ENCODE data around the gene ZNF217. TPM values are rescaled to one million over a fixed set of nuclear protein-coding genes. Genes with fewer than 3 reads are reported as not detected.

Gene ZNF217
- total and polyA plus RNA-seq, 9 of the 15 experiments (the other 6 are each of a cell fraction or from before 2014, with no cell fraction given), result 3.0 to 41.8 (median 16.8) TPM

DNA sequence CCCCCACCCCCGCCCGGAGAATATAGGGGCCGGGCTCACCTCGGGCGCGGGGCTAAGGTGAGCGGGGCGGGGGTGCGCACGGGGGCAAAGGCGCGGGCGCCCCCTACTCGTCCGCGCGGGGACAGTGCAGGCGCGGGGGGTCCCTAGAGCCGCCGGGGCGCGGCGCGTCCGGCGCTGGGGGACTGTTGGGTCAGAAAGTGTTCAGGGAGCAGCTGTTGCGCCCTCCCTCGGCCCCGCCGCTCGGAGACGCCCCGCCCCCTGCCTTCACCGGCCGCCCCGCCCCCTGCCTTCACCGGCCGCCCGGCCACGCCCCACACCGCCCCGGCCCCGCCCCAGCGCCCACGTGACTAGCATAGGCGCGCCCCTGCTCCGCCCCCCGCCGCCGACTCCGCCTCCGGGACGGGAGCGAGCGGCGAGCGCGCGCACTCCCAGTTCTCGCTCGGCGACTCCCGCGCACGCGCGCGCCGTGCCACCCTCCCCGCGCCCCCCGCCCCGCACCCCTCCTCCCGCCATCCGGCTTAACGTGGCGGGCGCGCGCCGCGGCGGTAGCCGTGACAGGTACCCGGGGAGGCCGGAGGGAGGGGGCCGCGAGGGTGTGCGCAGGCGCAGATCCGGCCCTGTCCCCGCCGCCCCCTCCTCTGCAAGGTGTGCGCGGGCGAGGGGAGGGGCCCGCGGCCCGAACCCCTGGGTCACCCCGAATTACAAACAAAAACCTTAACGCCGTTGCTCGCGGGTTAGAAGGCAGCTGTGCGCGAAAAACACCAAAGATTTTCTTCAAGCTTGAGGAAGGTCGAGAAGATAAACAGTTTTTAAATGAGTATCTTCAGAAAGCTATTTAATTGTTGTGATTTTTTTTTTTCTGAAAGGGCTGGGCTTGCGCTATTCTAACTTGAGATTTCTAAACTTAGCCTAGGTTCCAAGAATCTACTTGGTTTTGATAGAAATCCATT is 704 bp upstream of the ZNF217 start (continued):
- TF ChIP-seq CEBPG (CRISPR knock-in tag; IDR thresholded peaks at IDR 0.05) (no peak), CEBPG (tag; conservative IDR thresholded peaks at IDR 0.05 in 1 of 2, IDR thresholded peaks at IDR 0.05 in 1 of 2) (no peak), ZFP36 (IDR thresholded peaks at IDR 0.05; ENCODE audit: low read depth, low read length, partially characterized antibody) (no peak), ZNF695 (CRISPR knock-in tag; IDR thresholded peaks at IDR 0.05) (no peak), YY1 (IDR thresholded peaks at IDR 0.05; ENCODE audit: borderline replicate concordance in 1 of 3, control insufficient read depth in 1 of 3, extremely low read depth in 1 of 3, insufficient read depth in 3 of 3, insufficient read length in 1 of 3, insufficient replicate concordance in 2 of 3, low read depth in 1 of 3, low read length in 2 of 3) (no peak), ZC3H4 (CRISPR knock-in tag; IDR thresholded peaks at IDR 0.05; ENCODE audit: borderline replicate concordance) (no peak), TGIF2 (CRISPR knock-in tag; IDR thresholded peaks at IDR 0.05) (no peak), KDM1A (IDR thresholded peaks at IDR 0.05) (no peak), MEF2D (tag; conservative IDR thresholded peaks at IDR 0.05; ENCODE audit: low read depth) (no peak), KLF13 (tag; IDR thresholded peaks at IDR 0.05; ENCODE audit: borderline replicate concordance, low read depth) (no peak), FOXJ3 (CRISPR knock-in tag; IDR thresholded peaks at IDR 0.05) (no peak), MIER1 (IDR thresholded peaks at IDR 0.05; ENCODE audit: low read depth) (no peak), SRSF9 (IDR thresholded peaks at IDR 0.05; ENCODE audit: borderline replicate concordance, low read depth, low read length) (no peak), HLTF (IDR thresholded peaks at IDR 0.05) (no peak), CHD4 (IDR thresholded peaks at IDR 0.05; ENCODE audit: insufficient read depth, insufficient replicate concordance, low read depth, low read length, poor library complexity, severe bottlenecking) (no peak), ZNF668 (CRISPR knock-in tag; IDR thresholded peaks at IDR 0.05) (no peak), ZEB2 (IDR thresholded peaks at IDR 0.05) (no peak), PCBP1 (IDR thresholded peaks at IDR 0.05; ENCODE audit: low read depth, low read length, poor library complexity, severe bottlenecking) (peak; percentile 35), CBFA2T2 (conservative IDR thresholded peaks at IDR 0.05) (no peak), PRMT5 (CRISPR knock-in tag; IDR thresholded peaks at IDR 0.05) (no peak), ATF1 (CRISPR knock-in tag; IDR thresholded peaks at IDR 0.05) (no peak), ATF1 (tag; IDR thresholded peaks at IDR 0.05) (no peak)
- TF ChIP-seq, protein P1, sequence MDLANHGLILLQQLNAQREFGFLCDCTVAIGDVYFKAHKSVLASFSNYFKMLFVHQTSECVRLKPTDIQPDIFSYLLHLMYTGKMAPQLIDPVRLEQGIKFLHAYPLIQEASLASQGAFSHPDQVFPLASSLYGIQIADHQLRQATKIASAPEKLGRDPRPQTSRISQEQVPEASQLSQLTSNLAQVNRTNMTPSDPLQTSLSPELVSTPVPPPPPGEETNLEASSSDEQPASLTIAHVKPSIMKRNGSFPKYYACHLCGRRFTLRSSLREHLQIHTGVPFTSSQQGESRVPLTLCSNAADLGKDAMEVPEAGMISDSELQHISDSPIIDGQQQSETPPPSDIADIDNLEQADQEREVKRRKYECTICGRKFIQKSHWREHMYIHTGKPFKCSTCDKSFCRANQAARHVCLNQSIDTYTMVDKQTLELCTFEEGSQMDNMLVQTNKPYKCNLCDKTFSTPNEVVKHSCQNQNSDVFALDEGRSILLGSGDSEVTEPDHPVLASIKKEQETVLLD (IDR thresholded peaks at IDR 0.05), result no peak
- TF ChIP-seq, protein P2, sequence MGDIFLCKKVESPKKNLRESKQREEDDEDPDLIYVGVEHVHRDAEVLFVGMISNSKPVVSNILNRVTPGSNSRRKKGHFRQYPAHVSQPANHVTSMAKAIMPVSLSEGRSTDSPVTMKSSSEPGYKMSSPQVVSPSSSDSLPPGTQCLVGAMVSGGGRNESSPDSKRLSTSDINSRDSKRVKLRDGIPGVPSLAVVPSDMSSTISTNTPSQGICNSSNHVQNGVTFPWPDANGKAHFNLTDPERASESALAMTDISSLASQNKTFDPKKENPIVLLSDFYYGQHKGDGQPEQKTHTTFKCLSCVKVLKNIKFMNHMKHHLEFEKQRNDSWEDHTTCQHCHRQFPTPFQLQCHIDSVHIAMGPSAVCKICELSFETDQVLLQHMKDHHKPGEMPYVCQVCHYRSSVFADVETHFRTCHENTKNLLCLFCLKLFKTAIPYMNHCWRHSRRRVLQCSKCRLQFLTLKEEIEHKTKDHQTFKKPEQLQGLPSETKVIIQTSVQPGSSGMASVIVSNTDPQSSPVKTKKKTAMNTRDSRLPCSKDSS (IDR thresholded peaks at IDR 0.05; ENCODE audit: low read depth, partially characterized antibody), result no peak
- TF ChIP-seq, protein P3, sequence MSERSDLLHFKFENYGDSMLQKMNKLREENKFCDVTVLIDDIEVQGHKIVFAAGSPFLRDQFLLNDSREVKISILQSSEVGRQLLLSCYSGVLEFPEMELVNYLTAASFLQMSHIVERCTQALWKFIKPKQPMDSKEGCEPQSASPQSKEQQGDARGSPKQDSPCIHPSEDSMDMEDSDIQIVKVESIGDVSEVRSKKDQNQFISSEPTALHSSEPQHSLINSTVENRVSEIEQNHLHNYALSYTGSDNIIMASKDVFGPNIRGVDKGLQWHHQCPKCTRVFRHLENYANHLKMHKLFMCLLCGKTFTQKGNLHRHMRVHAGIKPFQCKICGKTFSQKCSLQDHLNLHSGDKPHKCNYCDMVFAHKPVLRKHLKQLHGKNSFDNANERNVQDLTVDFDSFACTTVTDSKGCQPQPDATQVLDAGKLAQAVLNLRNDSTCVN (CRISPR knock-in tag; IDR thresholded peaks at IDR 0.05), result no peak
